GM19035 (cell line): Measurements from ENCODE around the gene CITED1.

Experiments used
- ATAC-seq: cut with Tn5 transposase; IDR thresholded peaks from one replicate; pipeline ENCODE4 v1.9.1; 2021; ENCODE audit not compliant: unreplicated experiment

CITED1 gene

DNA sequence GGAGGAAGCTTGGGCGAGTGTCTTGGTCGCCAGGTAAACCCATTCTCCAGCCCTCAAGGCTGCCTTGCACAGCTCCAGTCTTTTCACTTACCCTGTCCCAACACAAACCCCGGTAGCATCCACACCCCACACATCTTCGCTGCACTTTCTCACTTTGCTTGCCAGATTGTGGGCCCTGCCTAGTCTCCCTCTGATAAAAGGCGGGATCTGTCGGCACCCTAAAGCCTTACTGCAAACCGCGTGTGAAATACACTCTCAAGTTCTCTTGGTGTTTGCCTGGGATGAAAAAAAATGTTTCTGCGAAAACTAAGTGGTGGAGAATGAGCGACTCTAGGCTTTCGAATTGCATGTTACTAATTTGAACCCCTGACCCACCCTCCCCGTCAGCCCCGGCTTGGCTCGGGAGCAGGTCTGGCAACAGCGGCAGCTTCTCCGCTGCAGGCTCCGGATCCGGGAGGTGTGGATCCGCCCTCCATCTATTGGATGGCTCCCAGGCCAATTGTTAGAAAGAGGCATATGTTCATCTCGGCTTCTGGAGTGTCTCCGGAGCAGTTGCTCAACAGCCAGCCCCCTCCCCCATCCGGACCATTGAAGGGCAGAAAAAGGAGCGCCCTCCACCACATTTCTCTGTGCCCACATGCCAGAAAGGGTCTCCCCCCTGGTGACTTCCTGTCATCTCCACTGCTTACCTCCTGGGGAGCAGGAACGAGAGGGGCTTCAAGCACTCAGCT lies 3.0 kb upstream of the CITED1 start:
- ATAC-seq: no peak

DNA sequence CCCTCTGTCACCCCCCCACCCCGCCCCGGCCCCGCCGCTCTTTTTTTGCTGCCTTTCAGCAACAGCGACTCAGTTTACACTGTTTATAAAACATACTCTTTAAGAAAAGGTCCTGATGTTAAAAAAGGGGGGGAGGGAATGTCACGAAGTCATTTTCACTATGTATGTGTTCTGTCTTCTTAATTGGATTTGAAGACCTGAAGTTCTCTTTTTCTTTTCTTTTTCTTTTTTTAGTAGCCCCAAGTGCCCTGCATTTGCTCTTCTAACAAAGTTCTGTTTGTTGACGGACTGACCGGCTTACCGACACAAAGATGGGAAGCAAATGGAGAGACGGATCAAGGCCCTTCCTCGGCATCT lies 2.5 kb upstream of the CITED1 start:
- ATAC-seq: no peak

DNA sequence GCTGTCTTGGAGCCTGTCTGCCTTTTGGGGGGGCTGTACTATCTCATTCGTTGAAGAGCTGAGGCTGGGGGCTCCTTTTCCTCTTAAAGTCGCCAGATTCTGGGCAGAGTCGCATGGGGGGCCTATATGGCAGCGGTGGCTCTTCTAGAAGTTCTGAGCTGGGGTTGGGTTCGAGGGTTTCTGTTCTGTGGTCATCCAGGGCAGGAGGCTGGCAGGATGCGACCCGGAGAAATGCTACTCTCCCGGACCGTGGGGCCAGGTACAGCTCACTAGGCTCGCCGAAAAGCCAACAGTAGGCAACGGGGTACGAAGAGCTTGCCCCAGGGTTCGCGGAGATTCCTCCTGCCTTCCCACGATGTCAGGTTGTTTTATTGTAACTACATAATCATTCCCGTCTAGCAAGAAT lies 1.9 kb upstream of the CITED1 start:
- ATAC-seq: no peak

DNA sequence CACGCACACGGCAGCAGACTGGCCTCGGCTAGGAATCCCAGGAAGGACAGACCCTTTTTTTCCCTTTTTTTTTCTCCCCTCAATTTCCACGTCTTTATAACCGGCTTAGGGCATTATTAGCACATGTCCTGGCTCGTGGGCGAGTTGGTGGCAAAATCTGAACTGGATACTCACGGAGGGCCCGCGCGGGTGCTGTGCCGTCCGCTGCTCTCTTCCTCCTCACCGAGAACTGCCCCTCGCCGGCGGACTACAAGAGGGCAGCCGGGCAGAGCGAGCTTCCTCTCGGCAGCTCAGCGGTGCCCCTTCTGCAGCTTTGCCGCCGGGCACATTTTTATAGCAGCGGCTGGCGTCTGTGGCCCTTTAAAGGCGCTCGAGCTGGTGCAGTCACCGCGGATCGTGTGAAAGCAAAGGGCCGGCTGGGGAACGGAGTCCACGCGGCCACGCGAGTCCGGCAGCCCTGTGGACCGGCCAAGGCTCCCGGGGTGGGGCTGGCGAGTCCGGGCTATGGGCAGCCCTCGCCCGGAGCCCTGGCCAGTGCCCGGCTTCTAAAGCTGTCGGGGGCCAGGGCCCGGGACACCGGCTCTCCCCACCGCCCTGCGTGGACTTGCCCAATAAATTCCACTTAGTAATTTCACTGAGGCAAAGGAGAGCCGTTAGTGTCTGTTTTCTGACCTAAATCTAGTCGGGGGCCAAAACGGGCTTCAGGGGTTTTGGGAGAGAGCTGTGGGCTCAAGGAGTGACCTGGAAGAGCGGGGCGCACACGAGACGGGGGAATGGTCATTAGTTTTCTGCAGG lies 1.3 kb upstream of the CITED1 start:
- peak; percentile 64 for ATAC-seq

DNA sequence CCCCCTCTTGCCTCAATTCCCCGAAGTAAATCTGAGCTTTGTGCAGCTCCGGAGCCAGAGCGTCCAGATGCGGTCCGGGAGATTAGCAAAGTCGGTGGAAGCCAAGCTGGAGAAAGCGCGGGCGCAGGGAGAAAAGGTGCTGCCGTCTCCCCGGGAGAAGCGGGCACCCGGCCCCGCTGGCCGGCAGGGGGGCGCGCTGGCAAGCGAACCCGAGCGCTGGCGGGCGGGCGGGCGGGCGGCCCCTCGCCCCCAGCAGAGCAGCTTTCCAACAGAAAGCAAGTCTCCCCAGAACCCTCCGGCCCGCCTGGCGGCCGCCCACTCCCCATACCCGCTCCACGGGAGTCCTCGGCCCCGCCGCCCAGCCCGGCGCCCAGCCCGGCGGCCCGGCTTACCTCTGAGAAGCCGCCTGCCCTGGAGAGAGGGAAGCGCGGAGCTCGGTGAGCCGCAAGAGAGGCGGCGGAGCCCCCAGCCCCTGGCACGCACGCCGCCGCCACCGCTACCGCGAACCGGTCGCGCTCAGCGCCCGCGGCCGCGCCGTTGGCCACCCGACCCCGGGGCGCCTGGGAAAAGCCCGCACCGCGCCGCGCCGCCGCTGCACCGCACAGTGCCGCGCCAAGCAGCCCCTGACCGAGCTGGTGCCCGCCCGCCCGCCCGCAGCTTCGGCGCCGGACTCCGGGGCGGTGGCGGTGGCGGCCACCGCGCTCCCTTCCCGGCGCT lies 529 bp upstream of the CITED1 start:
- ATAC-seq: peak; percentile 5

DNA sequence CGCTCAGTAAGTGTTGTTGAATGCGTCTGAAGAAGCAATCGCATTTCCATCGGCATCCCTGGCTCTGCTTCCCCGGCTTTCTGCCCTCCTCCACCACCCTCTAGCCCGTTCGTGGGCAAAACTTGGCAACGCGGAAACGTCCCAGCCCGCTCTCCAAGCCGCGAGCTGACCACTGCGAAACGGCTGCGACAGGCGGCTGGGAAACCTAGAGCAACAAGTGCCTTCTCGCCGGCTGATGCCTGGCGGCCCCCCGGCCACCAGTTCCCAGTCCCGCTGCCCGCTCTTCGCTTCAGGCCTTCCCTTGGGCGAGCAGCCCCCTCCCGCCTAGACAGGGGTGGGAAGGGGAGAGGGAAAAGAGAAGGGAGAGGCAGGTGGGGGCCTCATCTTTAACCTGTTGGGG lies 837 bp downstream of the CITED1 start:
- ATAC-seq: no peak

DNA sequence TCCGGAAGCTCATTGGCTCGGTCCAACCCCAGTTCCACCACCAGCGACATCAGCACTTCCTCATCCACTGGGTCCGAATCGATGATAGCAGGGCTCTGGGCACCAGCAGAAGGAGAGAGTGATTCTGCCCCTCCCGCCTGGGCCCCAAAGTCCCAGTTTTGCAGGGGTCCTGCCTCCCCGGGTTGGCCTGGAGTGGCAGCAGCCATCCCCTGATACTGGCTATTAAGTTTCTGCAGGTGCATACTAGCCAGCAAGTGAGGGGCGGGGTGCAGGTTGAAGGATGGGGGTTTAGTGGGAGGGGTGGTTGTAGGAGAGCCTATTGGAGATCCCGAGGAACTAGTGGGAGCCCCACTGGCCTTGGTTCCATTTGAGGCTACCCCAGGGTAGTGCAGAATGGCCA lies 3.9 kb downstream of the CITED1 start:
- no peak for ATAC-seq

DNA sequence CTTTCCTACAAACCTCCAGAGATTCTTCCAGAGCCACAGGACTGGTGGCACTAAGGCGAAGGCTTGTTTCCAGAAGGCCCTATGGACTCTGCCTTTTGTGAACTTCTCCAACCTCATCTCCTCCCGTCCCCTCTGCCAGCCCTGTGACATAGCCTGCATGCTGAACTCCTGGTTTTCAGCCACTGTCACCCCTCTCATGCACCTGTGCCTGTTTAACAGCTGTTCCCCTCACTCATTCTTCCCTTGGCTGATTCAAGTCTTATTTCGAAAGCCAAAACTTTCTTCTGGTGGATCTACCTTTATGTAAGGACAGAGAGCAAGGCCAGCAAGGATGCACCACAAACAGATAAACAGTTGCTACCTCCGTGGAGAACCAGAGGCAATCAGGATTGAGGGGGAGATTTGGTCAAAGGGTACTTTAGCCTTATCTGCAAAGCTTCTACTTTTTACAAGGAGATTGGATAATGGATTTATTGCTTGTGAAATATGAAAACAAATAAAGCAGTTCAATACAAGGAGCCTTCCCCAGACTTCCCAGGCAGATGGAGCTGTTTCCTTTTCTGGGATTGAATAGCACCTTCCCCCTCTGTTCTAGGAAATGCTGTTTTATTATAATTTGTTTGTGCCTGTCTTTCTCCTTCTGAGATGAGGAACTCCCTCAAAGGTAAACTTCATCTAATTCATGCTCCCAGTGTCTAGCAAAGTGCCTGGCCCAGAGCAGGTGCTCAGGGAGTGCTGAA lies 5.7 kb downstream of the CITED1 start:
- no peak for ATAC-seq

DNA sequence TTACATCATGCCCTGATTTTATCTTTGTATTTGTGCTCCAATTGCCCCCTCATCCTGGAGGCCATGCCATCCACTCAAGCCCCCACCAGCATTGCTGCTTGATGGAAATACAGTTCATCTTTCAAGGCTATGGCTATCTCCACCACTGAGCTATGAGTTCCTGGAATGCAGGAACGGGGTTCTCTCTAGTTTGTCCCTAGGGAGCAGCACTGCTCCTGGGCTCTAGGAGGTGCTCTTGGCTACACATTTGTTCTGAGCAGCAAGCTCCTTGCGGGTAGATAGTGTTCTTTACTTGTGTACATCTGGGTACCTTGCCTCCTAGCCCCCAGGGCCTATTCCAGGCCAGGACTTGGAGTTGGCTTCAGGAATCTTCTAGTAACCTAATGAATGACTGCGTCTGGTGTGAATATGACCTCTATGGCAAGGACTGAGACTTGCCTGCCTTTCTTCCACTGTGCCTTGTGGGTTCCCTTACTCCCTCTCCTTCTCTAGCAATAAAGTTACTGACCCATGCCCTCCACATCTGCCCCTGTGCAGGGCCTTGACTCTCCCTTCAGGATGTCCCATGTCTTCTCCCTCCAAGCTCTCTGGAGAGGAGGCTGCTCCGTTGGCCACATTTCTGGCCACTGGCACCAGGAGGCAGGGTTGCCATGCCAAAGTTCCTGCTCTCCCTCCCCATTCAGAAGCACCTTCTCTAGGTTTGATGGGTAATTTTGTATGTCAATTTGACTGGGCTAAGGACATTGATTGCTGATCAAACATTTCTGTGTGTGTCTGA lies 7.6 kb downstream of the CITED1 start:
- ATAC-seq: no peak

DNA sequence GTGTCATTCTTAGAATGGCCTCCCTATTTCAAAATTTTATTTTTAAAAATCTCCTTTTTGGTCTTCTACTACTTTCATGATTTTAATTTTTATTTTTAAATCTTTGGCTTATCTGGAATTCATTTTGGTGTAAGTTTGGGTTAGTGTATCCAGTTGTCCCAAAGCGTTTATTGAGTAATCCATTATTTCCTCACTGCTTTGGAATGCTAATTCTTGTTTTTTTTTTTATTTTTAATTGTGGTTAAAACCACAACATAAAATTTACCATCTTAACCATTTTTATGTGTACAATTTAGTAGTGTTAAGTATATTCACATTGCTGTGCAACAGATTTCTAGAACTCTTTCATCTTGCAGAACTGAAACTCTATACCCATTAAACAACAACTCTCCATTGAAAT lies 8.7 kb downstream of the CITED1 start:
- no peak for ATAC-seq

DNA sequence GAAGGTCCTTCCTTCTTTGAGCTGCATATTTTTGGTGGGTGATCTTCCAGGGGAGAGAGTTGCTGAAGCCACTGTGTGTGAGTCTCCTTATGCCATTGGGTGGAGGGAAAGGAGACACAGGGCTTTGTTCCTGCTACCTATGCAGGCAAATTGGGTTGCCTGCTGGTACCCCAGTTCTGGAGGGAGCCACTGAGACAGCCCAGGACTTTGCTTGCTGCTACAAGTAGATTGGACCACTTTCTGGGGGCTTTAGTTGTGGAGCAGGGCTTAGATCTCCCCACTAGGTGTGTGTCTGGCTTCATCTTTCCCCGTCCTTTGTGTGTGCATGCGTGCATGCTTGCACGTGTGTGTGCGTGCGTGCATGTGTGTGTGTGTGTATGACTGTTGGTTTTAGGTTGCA lies 10.0 kb downstream of the CITED1 start:
- no peak for ATAC-seq

DNA sequence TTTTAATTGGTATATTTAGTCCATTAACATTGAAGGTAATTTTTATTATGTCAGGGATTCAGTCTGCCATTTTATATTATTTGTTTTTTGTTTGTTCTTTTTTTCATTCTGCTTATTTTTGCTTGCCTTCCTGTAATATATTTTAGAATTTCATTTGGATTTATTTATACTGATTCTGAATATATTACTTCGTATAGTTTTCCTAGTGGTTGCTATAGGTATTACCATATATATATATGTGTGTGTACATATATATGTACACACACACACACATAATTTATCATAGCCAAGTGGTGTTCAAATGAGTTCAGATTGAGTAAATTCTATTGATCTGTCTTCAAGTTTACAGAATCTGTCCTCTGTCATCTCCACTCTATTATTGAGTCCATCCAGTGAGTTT lies 11.2 kb downstream of the CITED1 start:
- ATAC-seq: no peak

DNA sequence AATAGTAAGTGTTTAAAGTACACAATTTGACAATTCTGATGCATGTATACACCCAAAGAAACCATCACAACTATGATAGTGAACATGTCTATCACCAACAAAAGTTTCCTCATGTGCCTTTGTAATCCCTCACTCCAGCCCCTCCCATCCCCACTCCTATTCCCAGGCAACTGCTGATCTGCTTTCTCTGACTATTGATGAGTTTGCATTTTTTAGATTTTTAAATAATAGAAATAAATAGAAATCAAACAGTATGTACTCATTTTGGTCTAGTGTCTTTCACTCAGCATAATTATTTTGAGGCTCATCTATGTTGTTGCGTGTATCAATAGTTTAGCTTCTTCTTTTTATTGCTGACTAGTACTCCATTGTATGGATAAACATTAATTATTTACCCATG lies 23.4 kb downstream of the CITED1 start:
- ATAC-seq: no peak

DNA sequence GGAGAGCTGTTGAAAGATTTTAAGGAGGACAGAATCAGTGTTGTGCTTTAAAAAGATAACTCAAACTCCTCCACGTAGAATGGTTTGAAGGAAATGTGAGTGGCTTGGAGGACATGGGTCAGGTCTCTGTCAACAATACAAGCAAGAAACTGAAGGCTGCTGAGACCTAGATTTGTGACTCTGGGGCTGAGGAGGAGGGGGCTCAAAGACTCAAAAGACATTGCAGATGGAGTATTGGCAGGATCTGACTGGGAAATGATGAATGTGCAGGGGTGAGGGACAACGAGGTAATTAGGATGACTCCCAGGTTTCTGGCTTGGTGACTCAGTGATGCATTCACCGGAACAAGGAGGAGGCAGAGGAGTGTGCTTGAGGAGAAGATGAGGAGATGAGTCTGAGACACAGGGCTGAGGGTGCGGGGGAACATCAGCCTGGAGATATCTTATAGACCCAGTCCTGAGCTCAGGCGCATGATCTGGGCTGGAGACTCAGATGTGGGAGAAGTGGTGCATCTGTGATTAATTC lies 25.3 kb downstream of the CITED1 start:
- no peak for ATAC-seq

DNA sequence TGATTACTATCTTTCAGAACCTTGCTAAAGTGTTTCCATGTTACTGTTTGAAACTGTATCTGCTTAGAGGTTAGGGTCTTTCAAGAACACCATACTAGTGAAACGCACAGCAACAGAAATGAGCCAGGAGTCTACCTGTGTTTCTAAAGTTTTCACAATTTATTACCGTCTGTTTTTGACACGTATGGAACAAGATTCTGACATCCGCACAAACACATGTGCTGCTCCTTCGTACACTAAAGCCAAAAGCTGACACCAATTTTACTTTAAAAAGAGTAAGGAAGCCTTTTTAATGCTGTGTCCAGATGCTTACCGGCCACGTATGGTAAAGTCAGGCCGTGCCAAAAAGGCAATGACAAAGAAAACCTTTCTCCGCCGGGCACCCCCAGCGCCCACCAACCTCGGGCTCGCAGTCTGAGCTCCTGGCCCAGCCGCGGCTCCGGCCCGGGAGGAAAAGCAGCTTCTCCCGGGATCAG lies 29.2 kb downstream of the CITED1 start:
- peak; percentile 7 for ATAC-seq

DNA sequence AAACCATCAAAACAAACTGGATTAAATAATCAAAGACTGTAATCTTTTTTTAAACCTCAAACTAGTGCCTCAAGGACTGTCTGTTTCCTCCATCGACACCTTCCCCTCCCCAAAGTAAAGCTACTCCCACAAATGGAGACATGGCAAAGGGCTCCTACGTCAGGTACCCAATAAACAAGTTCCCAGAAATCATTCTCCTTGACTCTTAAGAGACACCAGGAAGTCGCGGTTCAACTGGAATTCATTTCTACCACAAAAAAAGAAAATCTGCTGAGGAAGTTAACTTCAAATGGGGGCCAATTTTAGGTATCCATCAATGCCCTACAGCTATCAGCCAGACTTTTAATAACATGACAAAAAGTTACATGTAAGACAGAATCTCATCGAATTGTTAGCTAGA lies 31.2 kb downstream of the CITED1 start:
- no peak for ATAC-seq

DNA sequence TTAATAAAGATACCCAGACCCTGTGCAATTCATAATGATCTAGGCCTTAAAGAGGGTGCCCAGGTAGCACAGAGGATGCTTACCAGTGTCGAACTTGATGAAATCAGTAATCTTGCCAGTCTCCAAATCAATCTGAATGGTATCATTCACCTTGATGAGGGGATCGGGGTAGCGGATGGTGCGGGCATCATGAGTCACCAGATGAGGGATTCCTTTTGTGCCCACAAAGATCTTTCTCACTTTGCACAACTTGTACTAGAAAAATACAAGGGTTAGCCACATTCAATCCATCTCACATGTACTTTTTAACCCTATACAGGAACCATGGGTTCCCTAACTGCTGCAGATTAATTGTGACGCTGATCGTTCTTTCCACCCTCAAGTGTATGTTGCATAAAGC lies 32.0 kb downstream of the CITED1 start:
- no peak for ATAC-seq

DNA sequence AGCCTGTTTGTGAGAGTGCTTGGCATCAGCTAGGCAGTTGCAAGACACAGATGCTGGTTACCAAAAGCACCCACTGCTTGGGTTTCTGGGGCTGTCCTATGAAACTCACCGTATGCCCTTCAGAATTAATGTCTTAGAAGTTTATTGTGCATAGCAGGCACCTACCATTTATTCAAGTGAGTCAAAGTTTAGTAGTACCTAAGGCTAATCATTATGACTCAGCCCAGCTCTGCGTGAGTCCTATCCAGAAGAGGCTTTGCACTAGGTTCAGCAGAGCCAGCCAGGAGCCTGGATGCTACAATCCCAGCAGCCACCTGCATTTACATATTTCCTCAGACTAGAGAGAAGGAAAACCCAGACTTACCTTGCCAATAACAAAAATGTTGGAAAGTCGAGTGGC lies 32.8 kb downstream of the CITED1 start:
- no peak for ATAC-seq

DNA sequence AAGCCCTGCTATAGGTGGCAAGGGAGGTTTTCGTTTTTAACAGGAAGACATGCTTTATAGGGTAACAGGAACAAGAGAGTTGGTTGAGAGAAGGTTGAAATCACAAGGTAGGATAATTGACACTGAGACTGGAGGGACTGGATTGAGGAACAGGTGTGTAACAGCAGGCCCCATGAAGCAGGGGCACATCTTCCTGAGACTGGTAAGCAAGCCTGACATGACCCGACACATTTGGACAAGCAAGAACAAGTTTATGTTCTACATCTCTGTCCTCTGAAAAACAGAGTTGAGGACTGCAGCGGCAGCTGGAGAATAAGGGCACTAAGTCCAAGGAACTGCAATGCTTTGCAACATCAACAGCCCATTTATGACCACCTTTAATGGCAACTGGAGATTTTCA lies 33.9 kb downstream of the CITED1 start:
- no peak for ATAC-seq

DNA sequence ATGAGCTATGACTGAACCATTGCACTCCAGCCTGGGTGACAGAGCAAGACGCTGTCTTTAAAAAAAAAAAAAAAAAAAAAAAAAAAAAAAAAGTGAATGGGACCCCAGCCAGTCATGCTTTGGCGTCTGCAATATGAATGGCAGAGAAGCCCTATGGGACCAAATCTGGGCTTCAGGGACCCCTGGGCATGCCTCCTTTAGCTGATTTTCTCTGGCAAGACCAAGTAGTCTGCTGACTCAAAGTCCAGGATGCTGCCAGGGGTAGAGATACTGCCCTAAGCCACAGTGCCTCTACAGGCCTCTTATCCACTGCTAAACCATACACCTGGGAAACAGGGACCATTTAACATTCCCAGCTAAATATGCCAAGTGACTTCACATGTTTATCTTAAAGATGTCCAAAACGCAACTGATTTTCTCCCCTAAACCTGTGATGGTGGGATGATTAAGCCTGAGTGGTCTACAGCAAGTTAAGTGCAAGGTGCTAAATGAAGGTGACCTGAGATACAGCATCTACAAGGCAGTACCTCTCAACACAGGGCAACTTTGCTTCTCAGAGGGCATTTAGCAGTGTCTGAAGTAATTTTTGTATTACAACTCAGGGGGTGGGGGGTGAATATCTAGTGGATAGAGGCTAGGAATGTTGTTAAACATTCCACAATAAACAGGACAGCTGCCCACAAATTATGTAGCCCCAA lies 34.5 kb downstream of the CITED1 start:
- ATAC-seq: no peak
